PC-9 (cell line): ENCODE measurements around the gene PUDP.

ENCODE experiments used
- EZH2 ChIP-seq: fragments of 200-600 bp; sonication (generic); IDR thresholded peaks from 2 replicates; pipeline ENCODE4 v1.8.0; 2017; ENCODE audit warnings: antibody characterized with exemption, low read depth
- TF ChIP-seq, protein P1 (sequence below): fragments of 200-600 bp; sonication (generic); conservative IDR thresholded peaks from 2 replicates; pipeline ENCODE4 v1.6.1; 2017; ENCODE audit warnings: mixed run types, antibody characterized with exemption, mild to moderate bottlenecking, moderate library complexity

DNA sequence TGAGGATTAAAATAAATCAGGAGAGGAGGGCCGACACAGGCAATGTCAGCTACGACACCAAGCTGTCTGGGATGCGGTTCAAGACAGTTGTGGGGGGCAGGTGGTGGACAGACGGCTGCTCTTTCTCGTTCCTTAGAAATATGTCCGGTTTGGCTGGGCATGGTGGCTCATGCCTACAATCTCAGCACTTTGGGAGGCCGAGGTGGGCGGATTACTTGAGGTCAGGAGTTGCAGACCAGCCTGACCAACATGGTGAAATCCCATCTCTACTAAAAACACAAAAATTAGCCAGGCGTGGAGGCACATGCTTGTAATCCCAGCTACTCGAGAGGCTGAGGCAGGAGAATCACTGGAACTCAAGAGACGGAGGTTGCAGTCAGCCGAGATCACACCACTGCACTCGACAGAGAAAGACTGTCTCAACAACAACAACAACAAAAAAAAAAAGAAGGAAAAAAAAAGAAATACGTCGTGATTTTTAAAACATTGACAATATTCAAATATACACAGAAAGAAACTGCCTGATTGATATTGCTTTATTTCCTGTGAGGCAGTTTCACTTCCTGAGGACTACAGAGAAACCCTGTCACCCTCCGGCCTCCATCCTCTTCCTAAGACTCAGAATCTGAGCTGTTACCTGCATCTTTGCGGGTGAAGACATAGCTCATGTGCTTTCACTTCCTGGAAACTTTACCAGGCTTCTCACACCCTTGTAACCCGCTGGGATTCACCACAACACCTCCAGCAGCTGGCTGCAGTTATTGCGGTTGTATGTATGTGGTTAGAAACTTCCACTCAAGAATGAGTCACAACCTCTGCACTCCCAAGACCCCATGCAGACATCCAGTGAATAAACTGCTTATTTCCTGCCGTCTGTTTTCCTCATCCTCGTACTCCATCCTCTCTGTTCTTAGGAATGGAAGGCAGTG is 64.2 kb downstream of the PUDP start:
- no peak for TF ChIP-seq EZH2
- TF ChIP-seq, protein P1, sequence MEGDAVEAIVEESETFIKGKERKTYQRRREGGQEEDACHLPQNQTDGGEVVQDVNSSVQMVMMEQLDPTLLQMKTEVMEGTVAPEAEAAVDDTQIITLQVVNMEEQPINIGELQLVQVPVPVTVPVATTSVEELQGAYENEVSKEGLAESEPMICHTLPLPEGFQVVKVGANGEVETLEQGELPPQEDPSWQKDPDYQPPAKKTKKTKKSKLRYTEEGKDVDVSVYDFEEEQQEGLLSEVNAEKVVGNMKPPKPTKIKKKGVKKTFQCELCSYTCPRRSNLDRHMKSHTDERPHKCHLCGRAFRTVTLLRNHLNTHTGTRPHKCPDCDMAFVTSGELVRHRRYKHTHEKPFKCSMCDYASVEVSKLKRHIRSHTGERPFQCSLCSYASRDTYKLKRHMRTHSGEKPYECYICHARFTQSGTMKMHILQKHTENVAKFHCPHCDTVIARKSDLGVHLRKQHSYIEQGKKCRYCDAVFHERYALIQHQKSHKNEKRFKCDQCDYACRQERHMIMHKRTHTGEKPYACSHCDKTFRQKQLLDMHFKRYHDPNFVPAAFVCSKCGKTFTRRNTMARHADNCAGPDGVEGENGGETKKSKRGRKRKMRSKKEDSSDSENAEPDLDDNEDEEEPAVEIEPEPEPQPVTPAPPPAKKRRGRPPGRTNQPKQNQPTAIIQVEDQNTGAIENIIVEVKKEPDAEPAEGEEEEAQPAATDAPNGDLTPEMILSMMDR: no peak
